ENCODE results near the gene VIT. TPM values are rescaled to one million over a fixed set of nuclear protein-coding genes. Genes with fewer than 3 reads are reported as not detected.
A peak's percentile ranks its signal among the peaks of the same experiment; 100 is the strongest.

The VIT gene, protein sequence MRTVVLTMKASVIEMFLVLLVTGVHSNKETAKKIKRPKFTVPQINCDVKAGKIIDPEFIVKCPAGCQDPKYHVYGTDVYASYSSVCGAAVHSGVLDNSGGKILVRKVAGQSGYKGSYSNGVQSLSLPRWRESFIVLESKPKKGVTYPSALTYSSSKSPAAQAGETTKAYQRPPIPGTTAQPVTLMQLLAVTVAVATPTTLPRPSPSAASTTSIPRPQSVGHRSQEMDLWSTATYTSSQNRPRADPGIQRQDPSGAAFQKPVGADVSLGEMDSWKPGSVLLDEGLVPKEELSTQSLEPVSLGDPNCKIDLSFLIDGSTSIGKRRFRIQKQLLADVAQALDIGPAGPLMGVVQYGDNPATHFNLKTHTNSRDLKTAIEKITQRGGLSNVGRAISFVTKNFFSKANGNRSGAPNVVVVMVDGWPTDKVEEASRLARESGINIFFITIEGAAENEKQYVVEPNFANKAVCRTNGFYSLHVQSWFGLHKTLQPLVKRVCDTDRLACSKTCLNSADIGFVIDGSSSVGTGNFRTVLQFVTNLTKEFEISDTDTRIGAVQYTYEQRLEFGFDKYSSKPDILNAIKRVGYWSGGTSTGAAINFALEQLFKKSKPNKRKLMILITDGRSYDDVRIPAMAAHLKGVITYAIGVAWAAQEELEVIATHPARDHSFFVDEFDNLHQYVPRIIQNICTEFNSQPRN
- 0.52 TPM in 1 of 2 replicates, not detected in the other for total RNA-seq (2014; rRNA removed; shearing (Covaris generic))

DNA sequence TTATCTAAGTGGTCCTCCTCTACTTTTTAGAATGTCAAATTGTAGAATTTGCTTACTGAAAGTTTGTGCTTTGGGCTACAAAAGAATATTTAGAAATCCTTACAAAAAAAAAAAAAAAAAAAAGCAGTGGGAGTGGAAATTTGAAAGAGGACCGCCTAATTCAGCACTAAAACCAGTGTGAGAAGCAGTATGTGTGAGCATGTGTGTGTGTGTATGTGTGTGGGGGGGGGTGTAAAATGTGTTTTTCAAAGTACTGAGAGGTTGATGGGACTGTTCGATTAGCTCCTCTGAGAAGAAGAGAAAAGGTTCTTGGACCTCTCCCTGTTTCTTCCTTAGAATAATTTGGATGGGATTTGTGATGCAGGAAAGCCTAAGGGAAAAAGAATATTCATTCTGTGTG is at the start of gene VIT:
Gene VIT, plus strand, starts transcription at position 175 of the 400 bp plus-strand sequence. CDS start 19,664 bp downstream, outside the sequence.
- no peak within 1 kb of the TSS for H3K4me3 ChIP-seq (ENCODE audit: insufficient read depth, low read depth, low read length)

DNA sequence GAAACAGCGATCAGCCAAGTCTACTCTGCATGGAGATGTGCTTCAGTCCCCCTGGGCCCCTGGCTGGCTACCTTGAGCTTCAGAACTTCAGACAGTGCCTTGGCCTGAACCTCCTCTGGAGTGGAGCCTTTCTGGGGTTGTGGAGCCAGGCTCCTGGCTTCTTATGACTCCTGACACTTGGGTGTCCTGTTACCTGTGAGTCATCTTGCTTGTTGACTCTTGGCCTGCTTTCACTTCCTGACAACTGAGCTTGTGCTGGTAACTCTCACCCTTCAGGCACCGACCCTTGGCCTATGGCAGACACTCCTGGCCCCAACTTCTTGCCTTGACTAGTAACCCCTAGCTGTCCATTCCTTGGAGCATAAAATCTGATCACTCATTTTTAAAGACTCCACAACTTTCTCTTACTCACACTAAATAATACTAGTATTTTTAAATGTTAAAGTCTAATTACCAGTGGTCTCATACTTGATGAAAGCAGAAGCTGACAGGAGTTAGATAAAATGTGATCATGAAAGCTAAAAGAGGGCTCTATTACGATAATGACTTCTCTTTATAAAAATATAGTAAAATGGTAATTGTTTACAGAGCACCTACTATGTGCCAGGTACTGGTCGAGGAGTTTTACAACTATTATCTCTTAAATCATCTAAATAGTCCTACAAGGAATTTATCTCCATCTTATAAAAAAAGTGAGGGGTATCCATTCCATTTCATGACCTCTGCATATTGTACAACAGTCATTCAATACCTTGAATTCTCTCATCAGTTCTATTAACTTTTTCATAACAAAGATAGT is 46.3 kb upstream of the VIT start:
- no peak for DNase-seq
- no peaks in the 10 kb centered on the region for H3K27me3 ChIP-seq (ENCODE audit: control insufficient read depth, insufficient read depth, low read length)
- H3K4me3 ChIP-seq (ENCODE audit: insufficient read depth, low read depth, low read length), result no peak overlapping the region
- no peaks in the 10 kb centered on the region for H3K36me3 ChIP-seq (replicated peaks; ENCODE audit: control insufficient read depth, insufficient read depth, low read length)

More for the DNA sequence above, at the start of gene VIT:
- no peak for DNase-seq
- Histone ChIP-seq H3K27me3 (ENCODE audit: control insufficient read depth, insufficient read depth, low read length) (no peaks in the 10 kb centered on the region), H3K36me3 (replicated peaks; ENCODE audit: control insufficient read depth, insufficient read depth, low read length) (no peaks in the 10 kb centered on the region)

DNA sequence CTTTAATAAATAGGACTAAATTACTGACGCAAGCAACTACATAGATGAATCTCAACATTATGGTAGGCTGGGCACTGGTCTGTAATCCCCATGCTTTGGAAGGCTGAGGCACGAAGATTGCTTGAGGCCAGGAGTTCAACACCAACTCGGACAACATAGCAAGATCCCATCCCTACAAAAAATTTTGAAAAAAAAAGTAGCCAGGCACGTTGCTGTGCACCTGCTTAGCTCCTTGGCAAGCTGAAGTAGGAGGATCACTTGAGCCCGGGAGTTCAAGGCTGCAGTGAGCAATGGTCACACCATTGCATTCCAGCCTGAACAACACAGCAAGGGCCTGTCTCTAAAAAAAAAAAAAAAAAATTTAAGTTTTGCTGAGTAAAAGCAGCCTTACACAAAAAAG is 43.4 kb upstream of the VIT start:
- no peaks in the 10 kb centered on the region for H3K36me3 ChIP-seq (replicated peaks; ENCODE audit: control insufficient read depth, insufficient read depth, low read length)
- H3K27me3 ChIP-seq (ENCODE audit: control insufficient read depth, insufficient read depth, low read length), result no peaks in the 10 kb centered on the region
- H3K4me3 ChIP-seq (ENCODE audit: insufficient read depth, low read depth, low read length), result no peak overlapping the region
- DNase-seq, result no peak

DNA sequence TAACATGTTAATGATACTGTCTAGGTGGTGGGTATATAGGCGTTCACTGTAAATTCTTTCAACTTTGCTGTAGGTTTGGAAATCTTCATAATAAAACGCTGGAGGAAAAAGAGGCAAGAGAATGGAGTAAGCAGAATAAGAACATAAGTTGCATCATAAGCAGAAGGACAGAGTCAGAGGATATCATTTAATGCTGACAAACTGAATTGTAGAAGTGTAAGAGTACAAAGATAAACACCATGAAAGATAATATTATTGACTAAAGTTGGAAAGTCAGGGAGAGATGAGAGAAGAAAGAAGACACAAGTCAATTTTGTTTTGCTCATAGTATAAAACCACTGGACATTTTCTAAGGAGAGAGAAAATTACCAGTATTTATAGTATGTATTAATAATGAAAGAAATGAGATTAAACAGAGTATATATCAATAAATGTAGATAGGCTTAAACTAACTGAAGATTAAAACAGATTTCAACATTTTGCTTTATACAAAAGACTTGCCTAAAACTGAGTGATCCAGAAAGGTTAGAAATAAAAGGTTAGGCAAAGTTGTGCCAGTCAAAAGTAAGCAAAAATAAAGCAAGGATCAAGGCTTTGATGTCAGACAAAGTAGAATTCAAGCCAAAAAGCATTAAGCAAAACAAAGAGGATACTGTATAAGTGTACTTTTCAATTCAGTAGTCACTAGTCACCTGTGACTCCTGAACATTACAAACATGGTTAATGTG is 42.4 kb upstream of the VIT start:
- no peaks in the 10 kb centered on the region for H3K27me3 ChIP-seq (ENCODE audit: control insufficient read depth, insufficient read depth, low read length)
- no peak overlapping the region for H3K4me3 ChIP-seq (ENCODE audit: insufficient read depth, low read depth, low read length)
- H3K36me3 ChIP-seq (replicated peaks; ENCODE audit: control insufficient read depth, insufficient read depth, low read length), result no peaks in the 10 kb centered on the region
- no peak for DNase-seq

DNA sequence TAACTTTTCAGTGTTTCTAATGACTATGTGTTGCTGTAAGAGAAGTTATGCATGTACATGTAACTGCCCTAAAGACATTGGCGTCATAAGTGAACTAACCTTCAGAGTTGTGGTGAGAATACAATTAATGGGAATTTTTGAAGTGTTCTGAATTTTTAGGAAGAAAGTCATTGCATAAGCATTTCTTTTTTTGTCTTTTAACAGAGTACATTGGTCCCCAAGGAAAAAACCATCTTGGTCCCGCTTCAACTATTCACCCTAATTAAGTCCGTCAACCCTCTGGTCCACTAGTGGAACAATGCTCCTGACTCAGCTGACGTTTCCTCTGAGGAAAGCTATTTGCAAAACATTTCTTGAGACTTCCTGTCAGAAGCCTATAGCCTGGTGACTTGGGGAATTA is 41.1 kb upstream of the VIT start:
- no peak overlapping the region for H3K4me3 ChIP-seq (ENCODE audit: insufficient read depth, low read depth, low read length)
- DNase-seq, result no peak
- no peaks in the 10 kb centered on the region for H3K36me3 ChIP-seq (replicated peaks; ENCODE audit: control insufficient read depth, insufficient read depth, low read length)
- H3K27me3 ChIP-seq (ENCODE audit: control insufficient read depth, insufficient read depth, low read length), result no peaks in the 10 kb centered on the region

DNA sequence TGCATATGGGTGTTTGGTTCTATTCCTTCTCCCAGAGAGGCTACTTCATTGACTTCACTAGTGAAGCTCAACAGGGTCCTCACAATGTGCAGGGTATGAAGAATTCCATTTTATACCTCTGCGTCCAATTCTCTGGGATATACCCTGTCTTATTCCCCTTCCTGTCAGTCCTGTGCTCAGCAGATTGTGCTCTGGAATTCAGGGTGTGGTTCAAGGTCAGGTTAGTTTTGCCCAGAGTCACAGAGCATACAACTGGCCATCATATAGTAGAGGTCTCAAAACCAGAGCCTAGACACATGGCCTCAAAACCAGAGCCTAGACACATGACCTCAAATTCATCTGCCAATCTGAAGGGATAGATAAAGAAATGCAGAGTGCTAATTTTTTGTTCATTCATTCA is 38.8 kb upstream of the VIT start:
- H3K4me3 ChIP-seq (ENCODE audit: insufficient read depth, low read depth, low read length), result no peak overlapping the region
- no peaks in the 10 kb centered on the region for H3K36me3 ChIP-seq (replicated peaks; ENCODE audit: control insufficient read depth, insufficient read depth, low read length)
- no peaks in the 10 kb centered on the region for H3K27me3 ChIP-seq (ENCODE audit: control insufficient read depth, insufficient read depth, low read length)
- no peak for DNase-seq

DNA sequence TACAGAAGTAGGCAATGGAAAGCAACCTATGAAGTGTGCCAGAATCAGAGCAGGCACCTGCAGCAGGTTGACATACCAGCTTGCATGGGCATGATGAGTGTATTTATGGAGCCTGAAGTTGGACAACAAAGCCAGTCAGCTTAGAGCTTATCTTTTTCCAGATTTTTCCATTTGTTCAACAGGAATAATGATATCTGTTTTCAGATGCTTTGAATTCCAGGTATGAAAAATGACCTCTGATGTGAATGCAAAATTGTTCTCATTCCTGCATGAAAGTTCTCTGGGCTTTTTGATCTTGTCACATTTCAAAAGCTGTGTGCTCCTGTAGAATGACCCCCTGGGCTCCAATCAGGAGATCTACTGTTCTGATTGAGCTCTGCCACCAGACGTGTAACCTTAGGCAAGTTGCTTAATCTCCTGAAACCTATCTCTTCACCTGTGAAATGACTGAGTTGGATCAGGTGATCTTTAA is 38.2 kb upstream of the VIT start:
- Histone ChIP-seq H3K27me3 (ENCODE audit: control insufficient read depth, insufficient read depth, low read length) (no peaks in the 10 kb centered on the region), H3K36me3 (replicated peaks; ENCODE audit: control insufficient read depth, insufficient read depth, low read length) (no peaks in the 10 kb centered on the region), H3K4me3 (ENCODE audit: insufficient read depth, low read depth, low read length) (no peak overlapping the region)
- DNase-seq, result no peak

DNA sequence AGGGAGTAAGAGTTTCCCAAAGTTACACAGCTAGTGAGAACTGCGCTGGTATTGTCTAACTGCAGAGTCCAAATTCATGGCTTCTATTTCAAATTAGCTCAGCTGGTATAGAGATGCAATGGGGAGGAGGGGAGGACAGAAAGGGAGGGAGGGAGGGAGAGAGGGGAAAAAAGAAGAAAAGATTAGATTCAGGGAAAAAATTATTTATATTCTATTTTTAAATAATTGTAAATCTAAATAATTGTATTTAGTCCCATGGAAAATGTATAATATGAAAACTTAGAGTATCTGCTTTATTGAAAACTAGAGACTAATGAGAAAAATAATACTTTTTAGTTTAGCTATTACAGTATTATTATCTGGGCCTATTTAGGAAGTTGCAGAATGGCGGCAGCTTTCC is 37.3 kb upstream of the VIT start:
- DNase-seq, result no peak
- no peak overlapping the region for H3K4me3 ChIP-seq (ENCODE audit: insufficient read depth, low read depth, low read length)
- H3K36me3 ChIP-seq (replicated peaks; ENCODE audit: control insufficient read depth, insufficient read depth, low read length), result no peaks in the 10 kb centered on the region
- H3K27me3 ChIP-seq (ENCODE audit: control insufficient read depth, insufficient read depth, low read length), result no peaks in the 10 kb centered on the region

DNA sequence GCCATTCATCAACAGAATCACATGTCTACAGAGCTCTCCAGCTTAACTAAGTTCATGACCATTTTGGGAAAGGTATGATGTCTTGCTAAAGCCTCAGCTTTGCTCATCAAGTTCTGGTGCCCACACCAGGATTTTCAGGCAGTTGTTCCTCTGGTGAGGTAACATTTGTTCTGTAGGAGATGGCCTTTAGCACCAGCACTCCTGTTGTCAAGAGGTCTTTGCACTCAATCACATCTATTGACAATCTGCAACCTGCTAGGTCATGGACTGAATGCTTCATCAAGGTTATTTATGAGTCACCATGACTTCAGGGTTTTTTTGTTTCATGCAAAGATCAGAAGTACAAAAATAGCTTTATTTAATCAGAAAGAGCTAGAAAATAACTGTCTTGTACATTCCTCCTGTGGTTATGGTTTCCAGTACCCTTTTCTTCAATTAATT is 36.6 kb upstream of the VIT start:
- no peak overlapping the region for H3K4me3 ChIP-seq (ENCODE audit: insufficient read depth, low read depth, low read length)
- H3K36me3 ChIP-seq (replicated peaks; ENCODE audit: control insufficient read depth, insufficient read depth, low read length), result no peaks in the 10 kb centered on the region
- H3K27me3 ChIP-seq (ENCODE audit: control insufficient read depth, insufficient read depth, low read length), result no peaks in the 10 kb centered on the region
- DNase-seq, result no peak

DNA sequence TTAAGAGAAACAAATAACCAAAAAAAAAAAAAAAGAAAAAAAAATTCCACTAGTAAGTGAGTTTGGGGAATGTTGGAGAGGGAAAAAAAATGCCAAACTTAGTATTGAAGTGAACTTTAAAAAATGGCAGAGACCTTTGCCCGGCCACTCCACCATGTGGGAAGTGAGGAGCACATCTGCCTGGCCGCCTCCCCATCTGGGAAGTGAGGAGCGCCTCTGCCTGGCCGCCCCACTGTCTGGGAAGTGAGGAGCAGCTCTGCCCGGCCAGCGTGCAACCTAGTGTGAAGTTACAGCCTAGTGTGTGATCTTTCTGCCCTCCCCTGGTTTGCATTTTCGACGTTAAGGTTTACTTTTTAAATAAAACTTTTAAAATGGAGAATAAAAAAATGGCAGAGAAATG is 33.9 kb upstream of the VIT start:
- Histone ChIP-seq H3K4me3 (ENCODE audit: insufficient read depth, low read depth, low read length) (no peak overlapping the region), H3K27me3 (ENCODE audit: control insufficient read depth, insufficient read depth, low read length) (no peaks in the 10 kb centered on the region), H3K36me3 (replicated peaks; ENCODE audit: control insufficient read depth, insufficient read depth, low read length) (no peaks in the 10 kb centered on the region)
- DNase-seq, result no peak

DNA sequence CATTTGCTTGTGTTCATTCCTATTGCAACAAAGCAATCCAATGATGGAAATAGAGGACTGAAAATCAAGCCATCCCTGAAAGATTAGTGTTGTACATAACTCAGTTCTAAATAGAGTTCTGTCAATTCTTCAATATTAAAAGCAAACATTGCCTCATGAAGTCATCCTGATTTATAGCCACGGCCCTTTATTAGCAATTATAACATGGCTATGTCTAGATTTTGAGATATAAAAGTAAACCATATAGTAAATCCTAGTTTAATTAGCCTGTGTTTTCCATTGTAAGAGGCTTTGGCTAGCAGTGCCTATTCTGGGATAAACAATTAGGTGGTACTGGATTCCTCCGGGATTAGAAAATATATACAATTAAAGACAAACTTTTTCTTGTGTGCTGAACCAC is 33.2 kb upstream of the VIT start:
- Histone ChIP-seq H3K27me3 (ENCODE audit: control insufficient read depth, insufficient read depth, low read length) (no peaks in the 10 kb centered on the region), H3K4me3 (ENCODE audit: insufficient read depth, low read depth, low read length) (no peak overlapping the region), H3K36me3 (replicated peaks; ENCODE audit: control insufficient read depth, insufficient read depth, low read length) (no peaks in the 10 kb centered on the region)
- no peak for DNase-seq

DNA sequence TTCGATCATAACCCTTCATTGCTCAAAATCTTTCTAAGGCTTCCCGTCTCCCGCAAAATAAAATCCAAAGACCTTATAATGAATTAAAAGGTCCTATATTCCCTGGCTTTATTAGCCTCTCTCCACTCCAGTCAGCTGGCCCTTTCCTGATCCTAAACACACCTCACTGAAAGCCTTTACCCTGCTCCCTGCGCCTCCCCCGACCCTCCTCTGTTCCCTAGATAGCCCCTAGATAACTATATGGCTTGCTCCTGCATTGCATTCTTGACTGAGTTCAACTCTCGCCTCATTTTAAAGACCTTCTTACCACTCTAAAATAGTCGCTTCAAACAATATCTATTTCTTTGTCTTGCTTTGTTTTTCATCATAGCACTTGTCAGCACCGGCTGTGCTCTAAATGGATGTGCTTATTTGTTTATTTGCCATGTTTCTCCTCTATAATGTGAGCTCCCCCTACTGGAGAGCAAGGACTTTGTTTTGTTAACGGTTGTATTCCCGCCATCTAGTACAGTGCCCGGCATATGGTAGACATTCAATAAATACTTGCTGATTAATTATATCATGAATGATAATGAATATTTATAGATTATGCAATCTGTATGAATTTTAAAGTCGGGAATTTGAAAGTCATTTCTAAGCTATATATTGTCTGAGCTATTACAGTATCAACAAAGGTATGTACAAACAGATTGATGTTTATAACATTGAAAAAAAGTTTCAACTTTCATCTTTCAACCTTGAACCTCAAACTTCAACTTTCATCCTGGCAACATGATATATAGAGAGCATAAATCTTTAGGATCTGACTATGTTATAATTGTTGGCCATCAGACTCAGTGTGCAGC is 32.4 kb upstream of the VIT start:
- Histone ChIP-seq H3K27me3 (ENCODE audit: control insufficient read depth, insufficient read depth, low read length) (no peaks in the 10 kb centered on the region), H3K4me3 (ENCODE audit: insufficient read depth, low read depth, low read length) (no peak overlapping the region), H3K36me3 (replicated peaks; ENCODE audit: control insufficient read depth, insufficient read depth, low read length) (no peaks in the 10 kb centered on the region)
- peak; percentile 59 for DNase-seq

DNA sequence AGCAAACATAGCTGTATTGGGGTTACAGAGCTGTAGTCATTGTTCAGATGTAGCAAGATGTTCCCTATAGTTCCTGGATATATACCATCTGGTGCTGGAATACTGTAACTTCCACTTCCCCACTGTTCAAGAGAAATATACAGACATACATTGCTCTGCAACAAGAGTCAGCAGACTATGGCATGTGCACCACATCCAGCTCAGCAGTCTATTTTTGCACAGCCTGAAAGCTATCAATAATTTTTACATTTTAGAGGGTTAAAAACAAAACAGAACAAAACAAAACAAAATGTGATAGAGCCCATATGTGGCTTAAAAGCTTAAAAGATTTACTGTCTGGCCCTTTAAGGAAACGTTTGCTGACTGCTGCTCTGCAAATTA is 31.8 kb upstream of the VIT start:
- Histone ChIP-seq H3K36me3 (replicated peaks; ENCODE audit: control insufficient read depth, insufficient read depth, low read length) (no peaks in the 10 kb centered on the region), H3K4me3 (ENCODE audit: insufficient read depth, low read depth, low read length) (no peak overlapping the region)
- no peak for DNase-seq

More for the DNA sequence above, 31.8 kb upstream of the VIT start:
- H3K27me3 ChIP-seq (ENCODE audit: control insufficient read depth, insufficient read depth, low read length), result no peaks in the 10 kb centered on the region

All from H7 (cell line).